ENCODE data around the gene CLDN7. TPM values are rescaled to one million over a fixed set of nuclear protein-coding genes. Genes with fewer than 3 reads are reported as not detected.
A peak's percentile ranks its signal among the peaks of the same experiment; 100 is the strongest.

Gene CLDN7
- total RNA-seq, 1 donor from 2014 or later: not detected

DNA sequence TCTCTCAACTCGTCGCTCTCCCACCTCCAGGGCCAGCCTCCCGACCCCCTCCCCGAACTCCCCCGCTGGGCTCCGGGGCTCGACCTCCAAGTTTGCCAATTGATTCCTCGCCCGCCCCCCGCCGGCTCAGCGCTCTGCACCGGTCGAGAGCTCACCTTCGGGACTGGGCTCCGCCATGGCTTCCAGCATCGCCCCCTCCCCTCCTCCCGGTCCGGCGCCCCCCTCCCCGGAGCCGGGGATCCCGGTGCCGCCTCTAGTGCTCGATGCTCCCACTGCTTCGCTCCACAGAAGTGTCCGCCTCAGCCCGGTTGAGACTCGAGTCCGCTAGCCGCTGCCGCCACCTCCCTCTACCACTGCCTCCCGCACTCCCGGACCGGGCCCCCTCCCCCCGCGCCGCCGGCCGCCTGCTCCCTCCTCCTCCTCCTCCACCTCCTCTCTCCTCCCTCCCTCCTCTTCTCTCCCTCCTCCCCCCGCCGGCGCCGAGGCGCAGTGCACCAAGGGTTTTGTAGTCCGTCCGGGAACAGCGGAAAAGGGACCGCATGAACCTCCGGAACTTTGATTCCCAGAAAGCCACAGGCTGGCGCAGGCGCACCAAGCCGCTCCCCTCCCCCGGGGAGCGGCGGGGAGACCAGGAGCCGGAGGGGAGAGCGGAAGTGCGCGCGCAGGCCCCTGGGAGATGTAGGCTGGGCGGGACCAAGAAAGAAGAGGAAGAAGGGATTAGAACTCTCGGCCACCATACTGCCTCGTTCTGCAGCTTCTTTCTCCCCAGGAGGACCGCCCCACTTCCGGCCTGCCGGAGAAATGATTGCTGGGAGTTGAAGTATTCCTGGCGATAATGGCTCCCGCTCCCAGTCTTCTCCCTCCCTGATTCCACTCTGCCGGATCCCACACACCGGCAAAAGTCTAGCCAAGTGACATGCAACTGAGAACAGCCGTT lies 22.9 kb downstream of the CLDN7 start, which contains the start of gene PHF23:
Gene PHF23, minus strand, starts transcription at position 367 of the 937 bp plus-strand sequence. Its CDS starts 178 bp downstream, at position 189.
- H3K4me1 Mint-ChIP-seq: peaks cover 56% of the 10 kb centered on the region

DNA sequence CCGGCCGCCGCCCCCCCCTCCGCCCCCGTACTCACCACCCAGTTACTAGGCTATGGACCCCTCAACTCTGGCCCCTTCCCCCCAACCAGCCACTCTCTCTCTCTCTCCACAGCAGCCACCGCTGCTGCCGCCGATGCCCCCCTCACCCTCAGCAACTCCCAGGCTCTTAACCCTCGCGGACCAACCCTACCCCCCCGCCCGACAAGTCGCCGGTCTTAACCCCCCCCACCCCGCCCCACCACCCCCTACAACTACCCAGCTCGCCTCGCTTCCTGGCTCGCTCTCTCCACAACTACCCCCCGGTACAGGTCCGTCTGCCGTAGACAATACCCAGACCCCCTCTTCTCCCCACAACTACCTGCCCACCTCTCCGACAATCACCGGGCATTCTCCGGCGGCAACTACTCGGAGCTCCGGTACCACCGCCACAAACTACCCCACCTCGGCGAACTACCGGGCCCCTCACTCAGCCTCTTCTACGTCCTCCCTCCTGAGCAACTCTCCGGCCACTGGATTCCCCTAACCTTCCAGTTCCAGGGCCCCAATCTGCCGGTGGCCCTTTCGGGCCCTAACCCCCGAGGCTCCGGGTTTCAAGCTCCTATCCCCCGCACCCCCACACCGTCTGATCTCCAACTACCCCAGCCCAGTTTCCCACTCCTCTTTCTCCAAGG lies 23.7 kb downstream of the CLDN7 start:
- TF ChIP-seq, protein P1, sequence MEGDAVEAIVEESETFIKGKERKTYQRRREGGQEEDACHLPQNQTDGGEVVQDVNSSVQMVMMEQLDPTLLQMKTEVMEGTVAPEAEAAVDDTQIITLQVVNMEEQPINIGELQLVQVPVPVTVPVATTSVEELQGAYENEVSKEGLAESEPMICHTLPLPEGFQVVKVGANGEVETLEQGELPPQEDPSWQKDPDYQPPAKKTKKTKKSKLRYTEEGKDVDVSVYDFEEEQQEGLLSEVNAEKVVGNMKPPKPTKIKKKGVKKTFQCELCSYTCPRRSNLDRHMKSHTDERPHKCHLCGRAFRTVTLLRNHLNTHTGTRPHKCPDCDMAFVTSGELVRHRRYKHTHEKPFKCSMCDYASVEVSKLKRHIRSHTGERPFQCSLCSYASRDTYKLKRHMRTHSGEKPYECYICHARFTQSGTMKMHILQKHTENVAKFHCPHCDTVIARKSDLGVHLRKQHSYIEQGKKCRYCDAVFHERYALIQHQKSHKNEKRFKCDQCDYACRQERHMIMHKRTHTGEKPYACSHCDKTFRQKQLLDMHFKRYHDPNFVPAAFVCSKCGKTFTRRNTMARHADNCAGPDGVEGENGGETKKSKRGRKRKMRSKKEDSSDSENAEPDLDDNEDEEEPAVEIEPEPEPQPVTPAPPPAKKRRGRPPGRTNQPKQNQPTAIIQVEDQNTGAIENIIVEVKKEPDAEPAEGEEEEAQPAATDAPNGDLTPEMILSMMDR (conservative IDR thresholded peaks at IDR 0.05): no peak
- Mint-ChIP-seq H3K27ac (ENCODE audit: unreplicated experiment) (peak overlapping the region; percentile 99), H3K4me1 (peaks cover 60% of the 10 kb centered on the region), H3K9me3 (no peaks in the 10 kb centered on the region), H3K27me3 (ENCODE audit: low read depth) (peaks cover 22% of the 10 kb centered on the region), H3K36me3 (ENCODE audit: low read depth) (peaks cover 27% of the 10 kb centered on the region), H3K4me3 (peak overlapping the region; percentile 94)
- no peak for DNase-seq (ENCODE audit: low read depth, low spot score)

More for the DNA sequence above, 22.9 kb downstream of the CLDN7 start, which contains the start of gene PHF23:
- Mint-ChIP-seq H3K36me3 (ENCODE audit: low read depth) (peaks cover 28% of the 10 kb centered on the region), H3K4me3 (peak within 1 kb of the TSS; percentile 94), H3K9me3 (no peaks in the 10 kb centered on the region), H3K27ac (ENCODE audit: unreplicated experiment) (peak within 1 kb of the TSS; percentile 99), H3K27me3 (ENCODE audit: low read depth) (peaks cover 22% of the 10 kb centered on the region)
- TF ChIP-seq, protein P1 (conservative IDR thresholded peaks at IDR 0.05): no peak
- DNase-seq (ENCODE audit: low read depth, low spot score): peak; percentile 96

DNA sequence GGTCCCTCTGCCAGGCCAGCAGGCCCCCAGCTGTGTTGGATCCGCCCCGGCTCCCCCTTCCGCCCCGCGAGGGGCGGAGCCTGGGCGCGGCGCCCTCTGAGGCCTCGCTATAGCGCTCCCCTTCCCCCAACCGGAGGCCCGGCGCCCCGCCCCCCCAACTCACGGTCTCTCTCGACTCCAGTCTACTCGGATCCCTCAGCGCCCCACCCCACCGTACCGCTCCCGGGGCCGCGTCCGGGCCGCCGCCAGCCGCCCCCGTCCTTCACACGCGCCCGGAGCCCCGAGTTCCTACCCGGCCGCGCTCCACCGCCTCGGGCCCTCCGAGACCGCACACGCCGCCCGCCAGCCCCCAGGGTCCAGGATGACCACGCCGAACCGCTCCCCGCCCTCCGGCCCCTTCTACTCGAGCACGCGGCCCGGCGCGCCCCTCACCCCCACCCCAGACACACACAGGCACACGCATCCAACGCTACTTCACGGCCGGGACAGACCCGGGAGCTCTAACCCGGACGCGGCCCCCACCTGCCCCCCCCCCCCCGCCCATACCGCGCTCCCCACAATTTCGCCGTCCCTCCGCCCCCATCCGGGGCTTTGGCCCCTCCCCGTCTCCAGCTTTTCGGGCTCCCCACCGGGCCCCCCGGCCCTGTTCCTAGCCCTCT lies 24.4 kb downstream of the CLDN7 start:
- H3K27me3 Mint-ChIP-seq (ENCODE audit: low read depth): peaks cover 25% of the 10 kb centered on the region
- peaks cover 61% of the 10 kb centered on the region for H3K4me1 Mint-ChIP-seq
- H3K27ac Mint-ChIP-seq (ENCODE audit: unreplicated experiment): no peak overlapping the region
- TF ChIP-seq, protein P1 (conservative IDR thresholded peaks at IDR 0.05): no peak
- no peaks in the 10 kb centered on the region for H3K9me3 Mint-ChIP-seq
- peak; percentile 60 for DNase-seq (ENCODE audit: low read depth, low spot score)
- H3K4me3 Mint-ChIP-seq: peak overlapping the region; percentile 99
- H3K36me3 Mint-ChIP-seq (ENCODE audit: low read depth): peaks cover 26% of the 10 kb centered on the region

DNA sequence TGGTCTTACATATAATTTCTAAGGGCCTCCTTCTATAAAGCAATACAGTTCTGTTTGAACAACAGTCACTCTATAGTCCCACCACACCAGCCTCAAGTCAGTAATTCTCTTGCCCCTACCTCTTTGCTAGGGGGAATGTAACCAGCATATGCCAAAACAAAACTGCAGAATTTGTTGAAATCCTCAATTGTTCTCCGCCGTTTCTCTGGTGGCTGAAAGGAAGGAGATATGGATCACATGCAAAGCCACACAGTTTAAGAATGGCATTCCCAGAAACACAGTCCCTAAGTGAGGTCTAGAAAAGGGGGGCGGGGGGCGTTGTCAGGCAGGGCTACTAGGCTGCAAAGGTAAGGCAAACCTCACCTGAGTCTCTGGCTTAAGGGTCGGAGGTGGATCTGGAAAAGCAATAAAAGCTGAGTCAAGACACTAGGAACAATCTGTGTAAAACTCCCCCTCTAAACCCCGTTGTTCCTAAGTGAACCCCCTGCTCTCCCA lies 25.0 kb downstream of the CLDN7 start:
- no peak for DNase-seq (ENCODE audit: low read depth, low spot score)
- TF ChIP-seq, protein P1 (conservative IDR thresholded peaks at IDR 0.05): no peak
- H3K27me3 Mint-ChIP-seq (ENCODE audit: low read depth): peaks cover 21% of the 10 kb centered on the region
- H3K9me3 Mint-ChIP-seq: no peaks in the 10 kb centered on the region
- H3K4me3 Mint-ChIP-seq: peak overlapping the region; percentile 99
- H3K36me3 Mint-ChIP-seq (ENCODE audit: low read depth): peaks cover 24% of the 10 kb centered on the region
- H3K27ac Mint-ChIP-seq (ENCODE audit: unreplicated experiment): no peak overlapping the region
- peaks cover 60% of the 10 kb centered on the region for H3K4me1 Mint-ChIP-seq

DNA sequence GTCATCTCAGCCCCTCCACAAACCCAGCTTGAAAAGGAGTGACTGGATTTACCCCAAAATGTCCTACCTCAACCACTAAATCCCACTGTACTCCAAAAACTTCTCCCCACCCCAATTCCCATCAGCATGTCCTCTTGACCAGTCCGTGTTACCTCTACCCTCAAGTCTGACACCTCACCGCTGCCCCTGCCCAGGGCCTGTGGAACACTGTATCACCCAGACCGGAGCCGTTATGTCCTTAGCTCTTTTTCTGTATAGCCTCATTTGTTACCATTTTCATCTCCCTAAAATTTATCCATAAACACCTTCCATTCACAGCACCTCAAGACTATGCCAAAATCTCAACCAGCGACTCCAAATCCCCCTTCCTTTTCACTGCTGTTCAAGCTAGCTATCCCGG lies 25.5 kb downstream of the CLDN7 start:
- peaks cover 29% of the 10 kb centered on the region for H3K36me3 Mint-ChIP-seq (ENCODE audit: low read depth)
- H3K9me3 Mint-ChIP-seq: no peaks in the 10 kb centered on the region
- TF ChIP-seq, protein P1 (conservative IDR thresholded peaks at IDR 0.05): no peak
- no peak for DNase-seq (ENCODE audit: low read depth, low spot score)
- H3K4me1 Mint-ChIP-seq: peaks cover 61% of the 10 kb centered on the region
- H3K27ac Mint-ChIP-seq (ENCODE audit: unreplicated experiment): no peak overlapping the region
- peak overlapping the region; percentile 99 for H3K4me3 Mint-ChIP-seq
- peaks cover 17% of the 10 kb centered on the region for H3K27me3 Mint-ChIP-seq (ENCODE audit: low read depth)

Measured in neural crest cell (in vitro differentiated cells).